ENCODE measurements around the gene SLX4IP.

Gene SLX4IP

GRCh38 chr20:10557685-10558084, 122.6 kb downstream of the SLX4IP start:
- no peak overlapping the region for H3K4me3 ChIP-seq (replicated peaks; ENCODE audit: low read depth, low read length)
- no peak for TF ChIP-seq CTCF (IDR thresholded peaks at IDR 0.05; ENCODE audit: low read length, missing control alignments)
- no peak for DNase-seq (ENCODE audit: low read depth)

GRCh38 chr20:10558635-10559187, 123.6 kb downstream of the SLX4IP start:
- no peak overlapping the region for H3K4me3 ChIP-seq (replicated peaks; ENCODE audit: low read depth, low read length)
- peak; percentile 95 for DNase-seq (ENCODE audit: low read depth)
- peak; percentile 33 for TF ChIP-seq CTCF (IDR thresholded peaks at IDR 0.05; ENCODE audit: low read length, missing control alignments)

GRCh38 chr20:10559266-10559665, 124.2 kb downstream of the SLX4IP start:
- no peak for DNase-seq (ENCODE audit: low read depth)
- H3K4me3 ChIP-seq (replicated peaks; ENCODE audit: low read depth, low read length) = no peak overlapping the region
- TF ChIP-seq CTCF (IDR thresholded peaks at IDR 0.05; ENCODE audit: low read length, missing control alignments) = no peak

- no peak for TF ChIP-seq CTCF (IDR thresholded peaks at IDR 0.05; ENCODE audit: low read length, missing control alignments)
- DNase-seq (ENCODE audit: low read depth) = no peak
- H3K4me3 ChIP-seq (replicated peaks; ENCODE audit: low read depth, low read length) = no peak overlapping the region
These were observed 125.6 kb downstream of the SLX4IP start for GRCh38 chr20:10560686-10561085.

GRCh38 chr20:10561302-10561701, 126.2 kb downstream of the SLX4IP start:
- no peak overlapping the region for H3K4me3 ChIP-seq (replicated peaks; ENCODE audit: low read depth, low read length)
- TF ChIP-seq CTCF (IDR thresholded peaks at IDR 0.05; ENCODE audit: low read length, missing control alignments) = no peak
- no peak for DNase-seq (ENCODE audit: low read depth)

GRCh38 chr20:10562899-10563298, 127.8 kb downstream of the SLX4IP start:
- no peak overlapping the region for H3K4me3 ChIP-seq (replicated peaks; ENCODE audit: low read depth, low read length)
- no peak for TF ChIP-seq CTCF (IDR thresholded peaks at IDR 0.05; ENCODE audit: low read length, missing control alignments)
- DNase-seq (ENCODE audit: low read depth) = peak; percentile 47

- no peak for DNase-seq (ENCODE audit: low read depth)
- H3K4me3 ChIP-seq (replicated peaks; ENCODE audit: low read depth, low read length) = no peak overlapping the region
- no peak for TF ChIP-seq CTCF (IDR thresholded peaks at IDR 0.05; ENCODE audit: low read length, missing control alignments)
These were observed 128.9 kb downstream of the SLX4IP start for GRCh38 chr20:10563935-10564492.

Measured in fibroblast of pulmonary artery (primary cell).